GM18519 (cell line): ENCODE results near the gene TMEM151A.

ENCODE experiments used
- ATAC-seq: cut with Tn5 transposase; IDR thresholded peaks from one replicate; pipeline ENCODE4 v1.9.1; 2021; ENCODE audit warnings: mild to moderate bottlenecking, moderate library complexity; ENCODE audit not compliant: unreplicated experiment, low FRiP score

Gene TMEM151A

DNA sequence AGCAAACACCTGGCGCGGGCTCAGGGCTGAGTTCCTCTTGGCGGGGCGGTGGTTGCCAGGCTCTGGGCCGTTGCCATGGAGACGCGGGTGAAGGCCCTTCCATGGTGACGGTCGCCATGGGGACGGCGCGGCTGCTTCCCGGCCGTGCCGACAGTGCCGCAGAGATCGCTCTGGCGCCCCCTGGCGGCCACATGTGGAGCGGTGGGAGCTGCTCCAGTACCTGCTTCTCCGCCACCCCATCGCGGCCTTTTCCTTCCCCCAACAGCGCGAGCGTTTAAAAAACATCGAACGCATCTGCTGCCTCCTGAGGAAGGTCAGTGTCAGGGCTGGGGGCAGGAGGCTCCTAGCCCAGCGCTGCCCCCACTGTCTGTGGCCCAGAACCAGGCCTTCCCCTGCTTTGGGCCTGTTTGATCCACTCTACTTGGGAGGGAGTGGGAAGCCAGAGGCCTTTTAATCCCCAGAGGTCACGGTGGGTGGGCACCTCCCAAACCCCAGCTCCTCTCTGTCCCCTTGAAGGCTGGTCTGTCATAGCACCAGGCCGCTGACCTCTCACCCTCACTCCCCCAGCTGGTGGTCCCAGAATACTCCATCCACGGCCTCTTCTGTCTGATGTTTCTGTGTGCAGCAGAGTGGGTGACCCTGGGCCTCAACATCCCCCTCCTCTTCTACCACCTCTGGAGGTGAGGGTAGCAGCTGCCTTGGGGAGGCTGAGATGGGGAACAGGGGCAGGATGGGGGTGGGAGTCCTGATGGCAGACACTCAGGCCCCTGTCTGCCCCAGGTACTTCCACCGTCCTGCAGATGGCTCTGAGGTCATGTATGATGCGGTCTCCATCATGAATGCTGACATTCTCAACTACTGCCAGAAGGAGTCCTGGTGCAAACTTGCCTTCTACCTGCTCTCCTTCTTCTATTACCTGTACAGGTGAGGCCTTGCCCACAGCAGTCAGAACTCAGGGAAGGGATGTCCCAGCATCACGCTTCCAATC is 8.9 kb upstream of the TMEM151A start:
- ATAC-seq: peak; percentile 57

DNA sequence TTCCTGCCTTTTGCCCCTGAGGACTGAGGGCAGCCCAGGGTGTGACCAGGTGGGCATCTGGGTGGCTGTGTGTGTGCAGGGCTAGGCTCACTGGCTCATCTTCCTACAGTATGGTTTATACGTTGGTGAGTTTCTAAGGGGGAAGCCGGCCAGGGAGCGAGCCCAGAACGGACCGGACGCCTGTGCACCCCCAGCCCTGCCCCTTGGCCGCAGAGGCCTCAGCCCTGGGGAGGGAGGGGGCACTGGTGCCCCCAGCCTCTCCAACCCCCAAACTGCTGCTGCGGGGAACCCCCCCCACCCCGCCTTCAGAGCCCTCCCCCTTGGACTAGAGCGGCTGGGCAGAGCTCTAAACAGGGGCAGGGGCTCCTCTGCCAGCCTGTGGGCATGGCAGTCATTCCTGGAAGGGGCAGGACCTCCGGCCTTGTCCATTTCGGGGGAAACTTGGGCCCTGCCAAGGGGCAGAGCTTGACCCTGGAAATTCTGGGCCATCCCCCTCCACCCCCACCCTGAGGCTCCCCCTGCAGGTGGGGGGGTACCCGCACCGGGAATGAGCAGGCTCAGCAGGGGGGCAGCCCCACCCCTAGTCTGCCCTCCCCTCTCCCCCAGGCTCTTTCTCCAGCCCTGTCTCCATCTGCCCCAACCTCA is 8.1 kb upstream of the TMEM151A start:
- no peak for ATAC-seq

GRCh38 chr11:66284526-66285078 is 7.1 kb upstream of the TMEM151A start:
- ATAC-seq: no peak

- ATAC-seq: no peak
Observed at GRCh38 chr11:66285250-66285947, 6.3 kb upstream of the TMEM151A start.

DNA sequence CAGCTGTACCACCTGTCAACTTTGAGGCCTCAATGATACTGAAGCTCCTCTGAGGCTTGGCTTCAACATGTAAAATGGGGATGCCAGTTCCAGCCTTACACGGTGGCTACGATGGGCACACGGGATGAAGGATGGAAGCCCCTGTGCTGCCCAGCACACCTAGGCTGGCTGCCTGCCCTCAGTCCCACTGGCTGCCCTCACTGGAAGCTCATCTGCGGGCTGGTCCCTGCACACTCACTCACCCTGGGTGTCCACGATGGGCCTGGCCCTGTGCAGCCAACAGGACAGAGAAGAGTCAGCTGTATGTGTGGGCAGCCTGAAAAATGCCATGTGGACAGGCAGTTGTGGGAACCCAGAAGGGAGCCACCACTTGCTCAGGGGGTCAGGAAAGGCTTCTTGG is 5.0 kb upstream of the TMEM151A start:
- no peak for ATAC-seq

- no peak for ATAC-seq
Observed at GRCh38 chr11:66287211-66287888, 4.3 kb upstream of the TMEM151A start.

GRCh38 chr11:66287889-66288670 is 3.6 kb upstream of the TMEM151A start:
- no peak for ATAC-seq

GRCh38 chr11:66288671-66289547 is 2.8 kb upstream of the TMEM151A start, which contains the start of gene YIF1A:
Gene YIF1A, minus strand, starts transcription at chr11:66289143. Its CDS starts 158 bp downstream, at chr11:66288985.
- peak; percentile 73 for ATAC-seq

GRCh38 chr11:66289548-66290329 is 2.0 kb upstream of the TMEM151A start:
- peak; percentile 11 for ATAC-seq

- ATAC-seq: no peak
Observed at GRCh38 chr11:66290330-66290621, 1.4 kb upstream of the TMEM151A start.

DNA sequence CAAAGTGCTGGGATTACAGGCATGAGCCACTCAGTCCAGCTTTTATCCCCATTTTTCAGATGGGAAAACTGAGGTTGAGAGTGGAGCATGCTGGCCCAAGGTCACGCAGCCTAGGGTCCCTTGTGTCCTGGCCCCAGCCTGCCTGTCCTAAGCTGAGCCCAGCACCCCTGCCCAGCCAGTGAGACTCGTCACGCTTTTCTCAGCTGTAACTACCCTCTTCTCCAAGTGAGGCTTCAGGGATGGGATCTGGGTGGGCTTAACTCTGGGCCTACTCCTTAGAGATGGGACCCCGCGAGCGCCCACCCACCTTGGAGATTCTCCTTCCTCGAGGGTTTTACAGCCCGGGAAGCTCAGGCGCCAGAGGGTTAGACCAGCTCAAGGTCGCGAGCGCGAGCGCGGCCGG is 390 bp upstream of the TMEM151A start:
- ATAC-seq: no peak

GRCh38 chr11:66292543-66293332 is 1.0 kb downstream of the TMEM151A start:
- no peak for ATAC-seq

GRCh38 chr11:66293352-66293751 is 1.7 kb downstream of the TMEM151A start:
- no peak for ATAC-seq

GRCh38 chr11:66293777-66294625 is 2.3 kb downstream of the TMEM151A start:
- no peak for ATAC-seq

GRCh38 chr11:66294626-66295620 is 3.2 kb downstream of the TMEM151A start:
- no peak for ATAC-seq
